ENCODE measurements around the gene SEC22A.
"Not testable (repeated sequence)": the region's sequence is repeated elsewhere in the genome, so short reads cannot be mapped to it uniquely, and the experiment has no call there.

GRCh38 chr3:123239186-123239585 is 37.4 kb downstream of the SEC22A start:
- not testable (repeated sequence) for TF ChIP-seq POLR2AphosphoS5 (IDR thresholded peaks at IDR 0.05; ENCODE audit: insufficient read depth in 1 of 2, low read depth in 1 of 2); CTCF (IDR thresholded peaks at IDR 0.05)
